HCT116 (cell line): ENCODE data around the gene ADAMTS16.

Experiments used
- CTCF ChIP-seq, 3 experiments: fragments of 200-600 bp in 1 of 3; sonication (generic) in 1 of 3; IDR thresholded peaks in 2 of 3; conservative IDR thresholded peaks in 1 of 3; 2 replicates each; pipeline ENCODE4 v1.5.1; 2012 to 2017; ENCODE audit warnings: low read depth in 2 of 3, low read length in 2 of 3, antibody characterized with exemption in 1 of 3, borderline replicate concordance in 1 of 3, control low read depth in 1 of 3, mild to moderate bottlenecking in 1 of 3, mixed read lengths in 1 of 3, mixed run types in 1 of 3, moderate library complexity in 1 of 3; ENCODE audit not compliant: insufficient read depth in 1 of 3
- EZH2 ChIP-seq: fragments of 200-600 bp; sonication (generic); IDR thresholded peaks from 2 replicates; pipeline ENCODE4 v1.6.1; 2017; ENCODE audit warnings: antibody characterized with exemption, mixed run types
- MAX ChIP-seq: IDR thresholded peaks from 2 replicates; pipeline ENCODE4 v1.6.1; 2012
- POLR2A ChIP-seq: IDR thresholded peaks from 2 replicates; pipeline ENCODE4 v1.7.0; 2011; ENCODE audit warnings: borderline replicate concordance; ENCODE audit not compliant: insufficient read depth, insufficient read length; ENCODE audit errors: extremely low read depth
- POLR2AphosphoS5 ChIP-seq: IDR thresholded peaks from 2 replicates; pipeline ENCODE4 v1.6.1; 2011; ENCODE audit warnings: mild to moderate bottlenecking, low read depth, low read length, moderate library complexity
- TCF7L2 ChIP-seq: IDR thresholded peaks from 2 replicates; pipeline ENCODE4 v1.7.0; 2011; ENCODE audit warnings: borderline replicate concordance, inconsistent platforms; ENCODE audit not compliant: insufficient read depth, insufficient read length; ENCODE audit errors: extremely low read depth
- ZFX ChIP-seq: fragments of 450-650 bp; IDR thresholded peaks from 2 replicates; pipeline ENCODE4 v1.6.1; 2017

GRCh38 chr5:5146530-5147160 is 6.5 kb downstream of the ADAMTS16 start:
- TF ChIP-seq EZH2 = no peak
- no peak for TF ChIP-seq CTCF (IDR thresholded peaks at IDR 0.05 in 2 of 3, conservative IDR thresholded peaks at IDR 0.05 in 1 of 3; ENCODE audit: borderline replicate concordance in 1 of 3, insufficient read depth in 1 of 3, low read depth in 2 of 3, low read length in 2 of 3)
- TF ChIP-seq POLR2A = no peak
- TF ChIP-seq MAX = no peak
- no peak for TF ChIP-seq ZFX
- TF ChIP-seq TCF7L2 = no peak
- no peak for TF ChIP-seq POLR2AphosphoS5
